ENCODE results near the gene IGSF22.
A peak's percentile ranks its signal among the peaks of the same experiment; 100 is the strongest.

IGSF22 gene

GRCh38 chr11:18743365-18743764 is 17.4 kb upstream of the IGSF22 start:
- no peak for DNase-seq

DNA sequence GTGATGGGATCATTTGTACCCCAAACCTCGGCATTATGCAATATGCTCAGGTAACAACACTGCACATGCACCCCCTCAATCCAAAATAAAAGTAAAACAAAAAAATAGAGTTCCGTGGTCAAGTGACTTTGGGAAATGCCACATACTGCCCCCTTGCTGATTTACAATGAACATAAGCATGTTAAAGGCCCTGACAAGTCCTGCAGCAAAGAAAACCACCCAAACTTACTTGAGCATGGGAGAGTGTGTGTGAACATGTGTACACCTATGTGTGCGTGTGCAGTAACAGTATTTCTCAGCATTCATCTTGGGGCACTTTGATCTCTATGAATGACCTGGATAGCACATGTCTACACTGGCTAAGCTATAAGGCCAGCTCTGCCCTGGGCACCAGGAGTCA is 15.8 kb upstream of the IGSF22 start:
- no peak for DNase-seq

- DNase-seq, result no peak
Observed at GRCh38 chr11:18739685-18740084, 13.7 kb upstream of the IGSF22 start.

DNA sequence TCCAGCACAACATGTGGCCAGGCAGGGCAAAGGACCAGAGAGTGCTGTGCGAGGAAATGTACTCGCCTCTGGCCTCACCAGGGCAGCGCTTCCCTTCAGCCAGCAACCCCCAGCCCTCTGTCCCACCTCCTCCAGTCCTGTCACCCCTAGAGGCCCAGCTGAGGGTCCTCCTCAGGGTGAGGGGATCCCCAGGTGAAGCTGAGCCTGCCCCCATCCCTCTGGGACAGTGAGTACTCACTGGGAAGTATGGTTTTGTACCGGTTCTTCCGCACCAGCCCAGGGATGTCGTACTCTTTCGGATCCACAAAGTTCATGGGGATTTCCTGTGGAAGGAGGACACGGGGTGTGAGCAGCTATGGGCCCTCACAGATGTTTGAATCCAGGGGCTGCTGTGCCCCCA is 11.7 kb upstream of the IGSF22 start:
- DNase-seq, result no peak

DNA sequence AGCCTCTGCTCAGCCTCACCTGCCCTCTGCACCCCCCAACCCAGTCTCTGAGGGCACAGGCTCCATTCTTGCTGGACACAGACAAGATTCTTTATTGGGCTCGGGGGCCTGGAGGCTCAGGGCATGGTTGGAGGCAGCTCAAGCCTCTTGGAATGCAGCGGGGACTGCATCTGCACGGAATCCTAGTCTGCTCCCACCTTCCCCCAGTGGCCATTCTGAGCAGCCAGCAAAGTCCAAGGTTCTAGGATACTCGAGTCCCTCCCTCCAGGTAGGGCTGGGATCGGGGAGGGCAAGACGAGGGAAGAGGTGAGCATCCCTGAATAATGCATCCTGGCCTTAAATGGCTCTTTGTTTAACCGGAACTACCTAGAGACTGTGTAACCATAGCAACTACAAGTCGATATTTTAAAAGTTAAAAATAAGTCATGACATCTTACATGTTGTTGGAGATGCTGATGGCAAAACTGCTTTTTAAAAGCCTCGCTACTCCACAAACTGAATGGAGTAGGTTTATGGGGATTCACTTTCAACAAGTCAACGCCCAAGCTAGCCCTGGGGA is 10.7 kb upstream of the IGSF22 start:
- DNase-seq, result no peak

DNA sequence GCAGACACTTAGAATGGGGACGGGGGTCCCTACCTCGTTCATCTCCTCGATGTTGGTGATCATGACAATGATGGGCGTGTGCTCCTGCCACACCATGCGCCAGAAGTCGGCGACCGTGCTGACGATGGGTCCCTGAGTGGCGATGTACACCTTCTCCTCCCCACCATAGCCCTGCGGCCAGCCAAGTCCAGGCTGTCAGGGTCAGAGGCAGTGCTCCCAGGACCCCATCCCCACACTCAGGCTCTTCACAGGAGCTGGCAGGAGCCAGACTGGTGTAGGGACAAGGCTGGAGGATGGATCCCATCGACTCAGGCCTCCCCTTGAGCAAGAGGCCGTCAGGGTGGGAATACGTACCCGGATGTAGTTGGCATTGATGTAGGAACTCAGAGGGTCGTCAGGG is 7.2 kb upstream of the IGSF22 start:
- no peak for DNase-seq

GRCh38 chr11:18731949-18732821 is 6.2 kb upstream of the IGSF22 start:
- DNase-seq, result no peak

DNA sequence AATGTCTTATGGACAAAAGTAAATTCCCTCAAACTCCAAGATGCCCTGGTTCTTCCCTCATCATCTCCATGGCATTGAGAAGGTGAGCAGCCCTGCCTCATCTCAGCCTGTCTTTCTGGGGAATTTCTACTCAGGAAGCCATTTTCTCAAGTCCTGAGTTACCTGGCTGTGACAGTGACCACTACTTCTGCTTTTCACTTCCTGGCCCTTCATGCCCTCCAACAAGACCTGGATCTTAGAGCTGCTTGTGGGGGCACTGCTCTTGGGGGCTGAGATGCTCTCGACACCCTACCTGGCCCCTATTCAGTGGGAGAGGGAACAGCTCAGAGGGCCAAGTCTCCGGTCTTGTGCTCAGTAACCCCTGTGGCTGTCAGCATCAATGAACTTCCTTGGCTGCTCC is 5.5 kb upstream of the IGSF22 start:
- DNase-seq, result no peak

DNA sequence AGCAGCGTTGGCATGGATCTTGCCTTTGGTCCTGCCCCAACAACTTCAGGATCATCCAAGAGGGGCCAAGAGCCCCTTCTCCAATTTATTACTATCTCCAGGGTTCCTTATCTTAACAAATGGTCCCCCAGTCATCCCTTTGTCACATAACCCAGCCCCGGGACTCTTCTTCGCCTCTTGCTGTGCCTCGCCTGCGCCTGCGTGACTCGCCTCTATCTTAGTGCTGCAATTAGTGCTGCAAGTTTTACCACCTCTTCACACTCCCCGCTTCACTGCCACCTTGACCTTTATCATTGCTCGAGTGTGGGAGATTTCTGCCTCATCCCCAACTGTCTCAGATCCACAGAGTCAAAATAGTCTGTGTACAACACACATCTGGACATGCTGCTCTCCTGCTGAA is 4.0 kb upstream of the IGSF22 start:
- no peak for DNase-seq

DNA sequence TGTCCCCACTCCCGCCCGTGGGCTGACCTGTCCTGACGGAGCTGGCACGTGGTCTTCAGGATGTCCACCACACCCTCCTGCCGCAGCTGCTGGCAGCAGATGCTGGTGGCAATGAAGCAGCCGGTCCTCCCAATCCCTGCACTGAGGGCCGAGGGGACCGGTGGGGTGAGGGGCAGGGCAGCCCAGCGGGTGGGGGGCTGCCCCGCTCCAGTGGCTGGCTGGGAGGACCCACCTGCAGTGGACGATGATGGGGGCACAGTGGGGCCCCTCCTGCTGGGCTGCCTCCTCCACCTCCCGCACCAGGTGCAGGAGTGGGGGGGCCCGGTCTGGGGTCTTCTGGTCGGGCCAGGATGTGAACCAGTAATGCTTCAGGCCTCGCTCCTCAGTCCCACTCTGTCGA is 3.4 kb upstream of the IGSF22 start:
- DNase-seq, result no peak

DNA sequence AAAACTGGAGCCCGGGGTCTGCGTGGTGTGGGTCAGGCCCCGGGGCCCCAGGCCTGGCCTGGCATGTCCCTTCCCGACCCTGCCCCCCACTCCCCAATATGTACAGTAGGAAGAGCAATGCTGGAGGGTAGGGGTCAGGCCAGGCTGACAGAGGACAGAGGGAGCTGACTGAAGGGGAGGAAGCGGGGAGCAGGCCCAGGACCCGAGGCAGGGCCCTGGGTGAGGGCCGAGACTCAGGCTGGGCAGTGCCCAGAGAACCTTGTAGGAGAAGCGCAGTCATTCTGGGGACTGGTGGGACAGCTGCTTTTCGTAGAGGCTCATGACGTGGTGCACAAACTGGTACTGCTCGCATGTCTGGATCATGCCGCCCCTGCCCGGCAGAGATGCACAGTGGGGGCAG is 2.7 kb upstream of the IGSF22 start:
- no peak for DNase-seq

DNA sequence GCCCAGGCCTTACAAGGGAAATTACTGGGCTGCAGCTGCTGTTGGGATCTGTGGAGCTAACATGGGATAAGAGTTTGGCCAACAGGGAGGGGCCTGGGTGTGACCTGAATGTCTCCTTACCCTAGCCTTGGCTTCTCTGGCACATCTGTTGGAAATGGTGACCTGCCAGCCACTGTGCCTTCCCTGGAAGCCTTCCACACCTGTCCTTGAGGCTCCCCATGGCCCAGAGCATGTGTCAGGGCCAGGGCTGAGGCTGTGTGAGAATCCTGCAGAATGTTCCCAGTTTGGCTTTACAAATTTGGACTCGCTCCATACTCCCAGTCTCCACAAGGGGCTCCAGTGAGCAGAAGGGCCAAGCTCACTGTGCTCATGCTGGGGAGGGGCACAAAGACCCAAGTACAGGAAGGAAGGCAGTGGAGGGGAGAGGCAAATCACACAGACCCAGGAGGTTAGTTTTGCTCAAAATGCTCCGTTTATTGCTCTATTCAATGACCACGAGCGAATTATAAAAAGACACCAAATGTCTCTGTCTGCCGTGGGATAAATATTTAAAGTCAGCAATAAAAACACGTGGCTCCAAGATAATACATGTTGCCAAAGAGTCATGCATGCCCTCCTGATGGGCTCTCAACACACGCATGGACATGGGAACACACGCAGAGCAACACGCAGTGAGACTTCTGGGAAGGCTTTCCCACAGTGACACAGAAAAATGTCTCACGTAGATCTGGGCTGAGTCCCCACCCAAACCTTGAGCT is 1.7 kb upstream of the IGSF22 start:
- no peak for DNase-seq

DNA sequence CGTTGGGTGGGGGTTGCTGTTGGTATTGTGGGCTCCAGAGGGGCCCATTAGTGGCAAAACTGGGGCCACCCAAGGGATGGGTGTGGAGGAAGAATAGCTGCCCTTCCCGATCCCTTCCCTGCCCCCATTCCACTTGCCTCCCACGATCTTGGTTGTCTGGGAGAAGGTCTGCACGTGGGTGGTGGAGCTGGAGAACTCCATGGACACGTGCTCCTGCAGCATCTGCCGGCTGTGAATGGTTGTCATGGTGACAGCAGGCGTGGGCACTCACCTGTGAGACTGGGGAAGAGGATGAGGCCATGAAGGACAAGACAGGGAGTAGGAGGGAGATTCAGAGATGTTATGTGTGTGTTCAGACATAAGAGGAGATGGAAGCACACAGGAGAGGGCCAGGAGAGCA is 2.0 kb downstream of the IGSF22 start:
- peak; percentile 49 for DNase-seq

- no peak for DNase-seq
Observed at GRCh38 chr11:18722293-18722637, 3.7 kb downstream of the IGSF22 start.

DNA sequence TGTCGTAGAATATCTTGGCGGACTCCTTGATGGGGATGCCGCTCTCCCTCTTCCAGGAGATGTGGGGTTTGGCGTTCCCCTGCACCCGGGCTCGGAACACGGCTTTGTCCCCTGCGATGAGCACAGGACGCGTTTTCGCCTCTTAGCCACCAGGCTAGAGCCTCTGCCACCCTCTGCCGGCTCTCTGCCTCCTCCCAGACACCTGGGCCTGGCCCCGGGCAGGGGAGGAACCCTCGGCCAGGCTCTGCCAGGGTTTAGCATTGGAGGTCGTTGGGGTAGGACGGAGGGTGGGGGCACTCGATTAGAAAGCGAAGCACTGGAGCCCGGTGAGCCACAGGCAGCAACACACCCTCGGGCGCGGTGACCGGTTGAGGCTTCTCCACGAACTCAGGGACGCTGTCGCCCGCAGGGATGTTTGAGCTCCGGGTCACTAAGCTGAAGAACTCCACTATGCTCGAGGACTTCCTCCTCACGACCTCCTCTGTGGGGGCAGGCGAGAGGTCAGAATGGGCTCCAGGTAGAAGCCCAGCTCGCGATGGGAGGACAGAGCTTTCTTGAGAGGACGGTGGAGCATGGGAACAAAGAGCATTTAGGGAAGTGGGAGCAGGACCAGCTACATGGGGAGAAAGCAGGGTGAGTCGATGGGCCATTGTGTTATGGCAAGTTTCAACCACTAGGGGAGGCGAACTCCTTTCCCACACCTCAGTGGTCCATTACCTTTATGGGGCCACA is 4.3 kb downstream of the IGSF22 start:
- DNase-seq, result no peak

DNA sequence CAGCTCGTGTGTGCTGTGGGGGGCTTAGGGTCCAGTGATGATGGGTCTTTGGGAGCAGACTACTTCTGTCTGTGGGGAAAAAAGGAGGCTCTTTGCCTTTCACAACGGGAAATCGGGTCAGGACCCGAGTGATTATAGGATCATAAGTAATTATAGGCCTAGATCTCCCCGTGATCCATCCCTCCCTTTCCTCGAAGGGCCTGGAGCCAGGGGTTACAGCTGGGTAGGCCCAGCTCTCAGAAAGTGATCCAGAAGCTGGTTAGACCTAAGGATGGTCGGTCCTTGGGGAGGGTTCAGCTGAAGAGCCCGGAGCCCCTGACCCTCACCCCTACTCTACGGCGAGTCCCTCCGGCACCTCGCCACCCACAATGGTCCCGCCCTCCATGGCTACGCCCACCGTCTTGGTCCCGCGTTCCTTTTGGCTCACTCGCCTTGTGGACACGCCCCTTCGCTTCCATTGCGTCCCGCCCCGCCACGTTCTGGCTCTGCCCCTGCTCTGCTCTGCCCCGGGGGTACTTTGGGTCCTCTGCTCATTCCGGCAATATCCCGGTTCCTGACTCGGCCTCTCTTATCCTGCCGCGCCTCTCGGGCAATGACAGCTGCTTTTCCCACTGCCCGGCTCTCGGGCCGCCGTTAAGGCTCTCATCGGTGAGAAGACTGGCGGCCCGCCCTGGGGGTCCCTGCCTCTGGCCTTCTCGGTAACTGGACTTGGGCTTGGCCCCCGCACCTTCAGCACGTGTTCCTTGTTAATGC is 5.0 kb downstream of the IGSF22 start:
- DNase-seq, result no peak

- no peak for DNase-seq
Observed at GRCh38 chr11:18720091-18720807, 5.7 kb downstream of the IGSF22 start.

DNA sequence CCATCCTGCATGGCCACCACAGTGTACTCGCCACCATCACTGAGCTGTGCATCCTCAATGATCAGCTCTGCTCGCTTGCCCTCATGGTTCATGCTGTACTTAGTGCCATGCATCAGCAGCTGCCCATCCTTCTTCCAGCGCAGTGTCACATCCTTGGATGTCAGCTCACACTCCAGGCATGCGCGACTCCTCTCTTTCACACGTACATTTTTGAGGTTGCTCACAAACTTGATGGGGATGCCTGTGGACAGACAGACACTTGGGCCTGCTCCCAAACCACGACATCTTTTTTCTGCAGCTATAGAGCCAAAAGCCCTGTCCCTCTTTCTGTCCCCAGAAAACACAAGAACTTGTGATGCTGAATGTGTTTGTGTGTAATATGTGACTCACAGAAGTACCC is 10.5 kb downstream of the IGSF22 start:
- no peak for DNase-seq

- no peak for DNase-seq
Observed at GRCh38 chr11:18714443-18714780, 11.6 kb downstream of the IGSF22 start.

GRCh38 chr11:18713646-18714442 is 12.1 kb downstream of the IGSF22 start:
- DNase-seq, result no peak

- DNase-seq, result no peak
Observed at GRCh38 chr11:18710545-18710944, 15.4 kb downstream of the IGSF22 start.

Measured in NCI-H1417 treated with DMSO at 0.1 percent for 48 hours (cell line).